ENCODE results near the gene PKDREJ. TPM values are rescaled to one million over a fixed set of nuclear protein-coding genes. Genes with fewer than 3 reads are reported as not detected.

The PKDREJ gene
- total and polyA plus RNA-seq, 8 donors = 0.05 to 0.76 (median 0.62) TPM; not detected in 1

- no peak for ATAC-seq
- DNase-seq = no peak
- no peak for TF ChIP-seq CTCF (IDR thresholded peaks at IDR 0.05)
- Histone ChIP-seq H3K4me3 (no peak overlapping the region), H3K4me1 (no peaks in the 10 kb centered on the region), H3K27me3 (no peaks in the 10 kb centered on the region), H3K9me3 (peaks cover 0 to 20% of the 10 kb centered on the region in 2 donors), H3K27ac (no peak overlapping the region), H3K36me3 (peaks cover 0 to 65% of the 10 kb centered on the region in 2 donors)
- intact Hi-C loops (cut with DNase I) = no loop called here
These were observed 50.9 kb downstream of the PKDREJ start for GRCh38 chr22:46212195-46212594.

- ATAC-seq (no peak), DNase-seq (no peak)
- H3K36me3 ChIP-seq = peaks cover 0 to 48% of the 10 kb centered on the region in 2 donors
- H3K4me1 ChIP-seq = no peaks in the 10 kb centered on the region
- no peaks in the 10 kb centered on the region for H3K27me3 ChIP-seq
- no peak overlapping the region for H3K4me3 ChIP-seq
- H3K9me3 ChIP-seq = peaks cover 0 to 26% of the 10 kb centered on the region in 2 donors
- no peak overlapping the region for H3K27ac ChIP-seq
- no peak for TF ChIP-seq CTCF (IDR thresholded peaks at IDR 0.05)
- intact Hi-C loops (cut with DNase I) = no loop called here
These were observed 53.9 kb downstream of the PKDREJ start for GRCh38 chr22:46209262-46209661.

Other genes starting within 250 kb of the PKDREJ start
- gene PPARA, start 112.8 kb downstream of the PKDREJ start, total RNA-seq = 10 to 100 TPM; 19.4 to 22.3 TPM
- gene PPARA, start 112.8 kb downstream of the PKDREJ start, polyA plus RNA-seq (ENCODE audit: insufficient read length in 6 of 6) = 10 to 100 TPM; 13.8 to 16.5 (median 15.2) TPM
- gene CDPF1, start 13.1 kb downstream of the PKDREJ start, total RNA-seq = 1 to 10 TPM; 7.7 to 8.6 TPM
- 10 to 100 TPM; 10.3 to 13.5 (median 11.8) TPM for gene CDPF1, start 13.1 kb downstream of the PKDREJ start, polyA plus RNA-seq (ENCODE audit: insufficient read length in 6 of 6)
- 10 to 100 TPM; 26.8 to 30.8 TPM for gene TTC38, start 4.7 kb upstream of the PKDREJ start, total RNA-seq
- 10 to 100 TPM; 32.6 to 36.0 (median 34.5) TPM for gene TTC38, start 4.7 kb upstream of the PKDREJ start, polyA plus RNA-seq (ENCODE audit: insufficient read length in 6 of 6)
- 1 to 10 TPM; 1.5 to 6.4 TPM for gene GTSE1, start 33.5 kb upstream of the PKDREJ start, total RNA-seq
- 10 to 100 TPM; 11.8 to 30.6 (median 16.5) TPM for gene GTSE1, start 33.5 kb upstream of the PKDREJ start, polyA plus RNA-seq (ENCODE audit: insufficient read length in 6 of 6)
- 10 to 100 TPM; 34.1 to 35.8 TPM for gene TRMU, start 72.4 kb upstream of the PKDREJ start, total RNA-seq
- gene TRMU, start 72.4 kb upstream of the PKDREJ start, polyA plus RNA-seq (ENCODE audit: insufficient read length in 6 of 6) = 10 to 100 TPM; 39.9 to 53.1 (median 45.8) TPM

All from left lung (tissue), 10 donors.